ENCODE data around the gene ZNF506.
"Not testable (repeated sequence)": the region's sequence is repeated elsewhere in the genome, so short reads cannot be mapped to it uniquely, and the experiment has no call there.

The ZNF506 gene

DNA sequence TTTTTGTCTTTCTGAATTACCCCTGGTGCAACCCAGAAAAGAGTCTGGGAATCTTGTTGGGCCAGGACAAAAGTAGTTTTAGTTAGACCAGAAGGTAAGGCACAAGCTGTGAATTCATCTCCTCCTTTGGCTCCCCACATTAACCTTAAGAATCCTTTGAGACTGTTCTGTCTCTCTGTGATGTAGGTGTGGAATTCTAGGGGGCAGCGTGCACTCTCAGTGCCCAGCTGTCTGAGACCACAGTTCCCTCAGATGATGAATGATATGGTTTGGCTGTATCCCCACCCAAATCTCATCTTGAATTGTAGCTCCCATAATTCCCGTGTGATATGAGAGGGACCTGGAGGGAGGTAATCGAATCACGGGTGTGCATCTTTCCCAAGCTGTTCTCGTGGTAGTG is 43.9 kb downstream of the ZNF506 start:
- no peak for DNase-seq

DNA sequence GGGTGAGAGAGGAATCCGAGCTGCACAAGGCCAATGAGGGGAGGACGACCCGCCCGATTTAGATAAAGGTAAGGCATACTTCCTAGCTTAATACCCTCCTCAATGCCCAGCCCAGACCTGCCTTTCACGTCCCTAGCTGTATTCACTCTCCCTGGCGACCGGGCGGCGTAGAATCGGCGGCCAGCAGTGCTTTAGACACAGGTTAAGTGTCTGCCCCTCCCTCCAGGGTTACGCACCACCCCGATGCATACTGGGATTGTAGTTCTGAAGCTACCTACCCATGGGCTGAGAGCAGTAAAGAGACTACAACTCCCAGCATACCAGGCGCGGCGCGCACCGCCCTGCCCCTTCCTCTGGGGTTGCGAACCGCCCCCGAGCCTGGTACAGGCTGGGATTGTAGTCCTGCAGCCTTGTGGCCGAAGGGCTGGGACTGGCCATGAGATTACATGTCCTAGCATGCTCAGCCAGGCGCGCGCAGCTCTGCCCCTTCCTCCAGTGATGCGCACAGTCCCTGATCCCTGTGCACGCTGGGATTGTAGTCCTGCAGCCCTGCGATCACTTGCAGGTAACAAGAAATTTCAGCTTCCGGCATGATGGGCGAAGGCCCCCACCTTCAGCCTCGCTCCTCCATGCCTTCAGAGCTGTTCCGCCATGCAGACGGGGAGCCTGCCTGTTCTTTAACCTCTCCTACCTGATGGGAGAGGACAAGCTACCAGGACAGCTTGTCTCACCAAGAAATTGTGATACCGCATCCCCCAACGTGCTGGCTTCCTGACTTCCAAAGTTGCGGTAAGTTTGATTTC is 45.1 kb downstream of the ZNF506 start:
- peak; percentile 67 for DNase-seq

DNA sequence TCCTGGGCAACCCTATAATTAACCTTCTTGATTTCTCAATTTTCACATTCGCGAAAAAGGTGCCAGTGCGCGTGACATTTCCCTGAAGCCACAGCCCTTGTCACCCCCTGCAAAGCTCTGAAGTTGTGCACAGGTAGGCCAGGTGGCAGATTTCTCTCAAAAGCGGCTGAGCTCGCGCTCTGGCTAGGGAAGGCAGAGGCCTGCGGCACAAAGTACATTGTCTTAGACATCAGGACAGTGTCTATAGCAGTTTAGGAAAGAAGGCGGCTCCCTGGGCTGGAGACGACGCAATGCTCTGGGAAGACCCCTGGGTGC is 45.7 kb downstream of the ZNF506 start:
- DNase-seq: no peak

DNA sequence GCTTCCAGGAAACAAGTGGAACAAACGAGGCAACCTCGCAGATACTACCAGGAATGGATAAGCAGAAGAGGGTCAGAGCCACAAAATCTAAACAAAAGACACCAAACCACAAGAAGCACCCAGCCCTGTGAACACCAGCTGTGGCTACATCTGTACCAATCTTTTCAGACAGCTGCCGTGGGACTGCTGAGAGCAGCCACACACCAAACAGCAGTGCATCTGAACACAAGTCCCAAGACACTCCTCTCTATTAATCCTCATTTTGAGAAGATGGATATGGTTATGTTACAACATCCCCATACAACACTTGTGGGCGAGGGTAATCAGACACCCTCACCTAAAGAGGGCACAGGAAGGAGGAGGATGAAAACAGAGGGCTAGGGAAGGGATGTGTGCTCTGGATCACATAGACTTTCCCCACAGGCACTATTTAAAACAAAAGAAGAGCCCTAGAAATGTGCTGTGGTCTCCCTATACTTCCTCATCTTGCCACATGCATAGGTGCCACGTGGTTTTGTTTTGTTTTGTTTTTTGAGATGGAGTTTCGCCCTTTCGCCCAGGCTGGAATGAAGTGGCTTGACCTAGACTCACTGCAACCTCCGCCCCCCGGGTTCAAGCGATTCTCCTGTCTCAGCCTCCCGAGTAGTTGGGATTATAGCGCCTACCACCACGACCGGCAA is 47.1 kb downstream of the ZNF506 start:
- no peak for DNase-seq

DNA sequence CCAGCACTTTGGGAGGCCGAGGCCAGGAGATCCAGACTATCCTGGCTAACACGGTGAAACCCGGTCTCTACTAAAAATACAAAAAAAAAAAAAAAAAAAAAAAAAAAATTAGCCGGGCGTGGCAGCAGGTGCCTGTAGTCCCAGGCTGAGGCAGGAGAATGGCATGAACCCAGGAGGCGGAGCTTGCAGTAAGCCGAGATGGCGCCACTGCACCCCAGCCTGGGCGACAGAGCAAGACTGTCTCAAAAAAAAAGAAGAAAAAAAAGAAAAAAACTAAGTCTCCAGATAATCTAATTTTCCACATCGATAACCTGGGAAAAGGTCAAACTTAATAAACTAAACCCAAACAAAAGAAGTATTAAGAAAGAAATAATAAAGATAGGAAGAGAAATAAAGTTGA is 49.6 kb downstream of the ZNF506 start:
- not testable (repeated sequence) for DNase-seq

DNA sequence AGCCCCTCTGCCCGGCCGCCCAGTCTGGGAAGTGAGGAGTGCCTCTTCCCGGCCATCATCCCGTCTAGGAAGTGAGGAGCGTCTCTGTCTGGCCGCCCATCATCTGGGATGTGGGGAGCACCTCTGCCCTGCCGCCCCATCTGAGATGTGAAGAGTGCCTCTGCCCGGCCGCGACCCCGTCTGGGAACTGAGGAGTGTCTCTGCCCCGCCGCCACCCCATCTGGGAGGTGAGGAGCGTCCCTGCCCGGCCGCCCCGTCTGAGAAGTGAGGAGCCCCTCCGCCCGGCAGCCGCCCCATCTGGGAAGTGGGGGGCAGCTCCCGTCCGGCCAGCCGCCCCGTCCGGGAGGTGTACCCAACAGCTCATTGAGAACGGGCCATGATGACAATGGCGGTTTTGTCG is 51.6 kb downstream of the ZNF506 start:
- DNase-seq: not testable (repeated sequence)

DNA sequence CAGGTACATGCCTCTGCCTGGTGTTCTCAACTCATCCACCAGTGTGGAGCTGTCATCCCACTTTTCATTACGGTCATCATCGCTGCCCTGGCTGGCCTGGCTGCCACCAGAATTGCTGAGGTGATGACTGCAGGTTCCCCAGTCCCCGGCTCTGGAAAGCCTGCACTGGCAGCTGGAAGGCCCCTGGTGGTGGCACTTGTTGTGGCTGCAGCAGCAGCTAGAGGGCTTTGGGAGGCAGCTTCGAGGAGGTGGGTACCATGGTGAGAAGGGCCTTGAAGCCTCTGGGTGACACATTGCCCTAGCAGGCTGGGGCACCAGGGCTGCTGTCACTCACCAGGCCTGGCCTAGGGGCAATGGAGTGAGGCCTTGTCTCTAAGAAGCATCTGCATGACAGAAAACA is 63.4 kb downstream of the ZNF506 start:
- DNase-seq: peak; percentile 42

DNA sequence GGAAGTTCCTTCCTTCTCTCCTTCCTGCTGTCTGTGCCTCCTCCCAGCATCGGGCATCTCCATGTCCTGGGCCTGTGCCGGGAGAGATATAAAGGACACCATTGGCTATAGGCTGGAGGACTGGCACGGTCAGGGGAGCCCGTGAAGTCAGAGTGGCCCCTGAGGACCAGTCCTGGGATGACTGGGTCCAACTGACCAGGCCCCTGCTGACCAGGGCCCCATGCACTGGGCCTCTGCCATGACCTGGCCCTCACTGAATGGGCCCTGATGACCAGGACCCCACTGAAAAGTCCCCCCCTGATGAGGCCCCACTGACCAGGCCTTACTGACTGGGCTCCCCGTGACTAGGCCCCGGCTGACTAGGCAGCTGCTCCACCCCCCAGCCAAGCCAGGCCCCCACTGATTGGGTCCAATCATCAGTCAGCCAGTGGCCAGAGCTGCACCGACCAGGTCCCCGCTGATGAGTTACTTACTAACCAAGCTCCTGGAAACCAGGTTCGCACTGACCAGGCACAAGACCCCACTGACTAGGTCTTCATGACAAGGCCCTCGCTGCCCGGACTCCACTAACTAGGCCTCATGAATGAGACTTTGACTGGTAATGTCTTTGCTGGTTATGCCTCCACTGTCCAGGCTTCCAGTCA is 68.7 kb downstream of the ZNF506 start:
- peak; percentile 17 for DNase-seq

DNA sequence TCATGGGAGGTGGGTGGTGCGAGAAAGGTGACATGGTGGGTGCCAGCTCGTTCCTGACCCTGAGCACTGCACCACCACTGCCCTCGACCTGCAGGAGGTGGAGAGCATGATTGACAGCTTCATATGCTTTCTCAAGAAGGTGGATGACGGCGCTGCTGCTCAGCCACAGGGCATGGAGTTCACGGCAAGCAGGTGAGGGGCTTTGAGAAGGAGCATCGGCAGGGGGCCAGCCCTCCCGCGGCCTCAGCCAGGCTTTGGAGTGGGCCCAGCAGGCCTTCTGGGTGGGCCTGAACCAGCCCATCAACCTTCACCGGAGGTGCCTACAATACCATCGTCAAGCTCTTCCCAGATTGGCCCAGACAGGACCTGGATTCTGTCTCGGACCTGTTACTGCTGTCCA is 69.7 kb downstream of the ZNF506 start:
- peak; percentile 6 for DNase-seq

DNA sequence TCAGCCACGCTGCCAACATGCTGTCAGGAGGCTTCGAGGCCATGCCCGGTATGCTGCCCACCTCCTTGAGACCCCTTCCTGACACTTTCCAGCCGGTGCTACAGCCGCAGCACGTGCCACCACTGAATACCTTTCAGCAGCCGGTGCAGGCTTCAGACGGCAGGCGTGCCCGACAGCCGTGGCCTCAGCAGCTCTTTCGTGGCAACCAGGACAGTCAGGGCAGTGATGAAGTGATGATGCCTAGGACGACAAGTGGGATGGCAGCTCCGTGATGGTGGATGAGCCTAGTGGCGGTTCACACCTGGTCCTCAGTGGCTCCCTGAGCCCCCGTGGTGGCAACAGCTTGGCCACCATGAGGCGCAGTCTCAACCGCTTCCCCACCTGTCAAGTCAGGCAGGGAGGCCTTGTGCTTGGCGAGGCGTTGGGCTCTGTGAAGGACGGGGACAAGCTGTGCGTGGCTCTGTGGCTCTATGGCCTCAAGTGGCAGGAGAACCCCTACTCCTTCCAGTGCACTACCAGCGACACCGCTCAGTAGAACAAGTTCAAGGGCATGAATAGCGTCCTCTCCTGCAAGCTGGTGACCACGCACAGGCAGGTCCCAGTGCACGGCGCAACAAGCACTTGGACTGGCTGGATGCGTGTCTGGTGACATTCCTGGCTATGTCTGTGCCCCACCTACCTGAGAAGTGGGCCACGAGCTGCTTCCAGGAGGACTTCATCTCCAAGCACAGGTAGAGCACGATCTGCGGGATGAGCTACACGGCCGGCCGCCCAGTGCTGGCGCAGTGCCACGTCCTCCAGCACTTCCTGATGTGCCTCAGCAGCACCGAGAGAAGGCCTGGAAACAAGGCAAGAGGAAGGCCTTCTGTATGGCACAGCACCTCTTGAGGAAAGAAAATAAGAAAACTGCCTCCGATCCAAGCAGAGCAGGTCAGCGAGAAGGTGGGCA is 70.4 kb downstream of the ZNF506 start:
- peak; percentile 11 for DNase-seq

DNA sequence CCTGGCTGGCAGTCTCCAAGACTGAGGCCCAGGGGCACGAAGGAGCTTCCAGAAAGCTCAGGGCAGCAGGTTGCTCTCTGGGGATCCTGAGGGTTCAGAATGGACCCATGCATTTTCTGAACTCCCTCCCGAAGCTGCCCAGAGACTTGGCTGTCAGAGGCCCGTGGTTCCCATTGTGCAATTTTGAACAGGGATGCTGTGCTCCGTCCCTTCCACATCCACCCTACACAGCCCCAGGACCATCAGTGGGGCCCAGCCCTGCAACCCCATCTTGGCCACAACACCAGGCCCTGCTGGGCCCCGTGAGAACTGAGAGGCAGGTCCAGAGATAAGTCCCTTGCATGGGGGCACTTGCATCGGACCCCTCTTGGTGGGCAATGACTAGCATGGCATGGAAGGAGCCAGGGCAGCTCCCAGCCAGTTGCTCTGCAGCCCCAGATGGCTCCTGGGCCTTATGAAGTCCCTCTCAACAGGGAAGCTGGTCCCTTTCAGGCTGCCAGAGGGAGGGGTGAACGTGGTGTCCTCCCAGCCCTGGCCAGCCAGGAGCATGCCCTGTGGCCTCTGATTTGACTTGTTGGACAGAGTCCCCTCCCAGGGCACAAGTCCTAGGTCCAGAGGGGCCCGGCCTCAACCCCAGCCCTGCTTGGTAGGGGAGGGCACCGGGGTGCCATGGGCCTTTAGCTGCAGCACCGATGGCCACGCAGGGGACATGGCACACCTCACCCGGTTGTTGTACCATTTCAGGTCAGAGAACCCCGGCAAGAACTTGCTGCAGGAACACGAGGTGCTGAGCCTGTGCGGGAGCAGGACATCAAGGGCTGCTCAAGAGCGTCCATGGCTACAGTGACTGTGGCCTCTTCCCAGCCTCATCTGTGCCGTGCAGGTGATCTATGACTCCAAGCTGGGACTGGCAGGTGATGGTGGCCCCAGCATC is 71.4 kb downstream of the ZNF506 start:
- peak; percentile 4 for DNase-seq

DNA sequence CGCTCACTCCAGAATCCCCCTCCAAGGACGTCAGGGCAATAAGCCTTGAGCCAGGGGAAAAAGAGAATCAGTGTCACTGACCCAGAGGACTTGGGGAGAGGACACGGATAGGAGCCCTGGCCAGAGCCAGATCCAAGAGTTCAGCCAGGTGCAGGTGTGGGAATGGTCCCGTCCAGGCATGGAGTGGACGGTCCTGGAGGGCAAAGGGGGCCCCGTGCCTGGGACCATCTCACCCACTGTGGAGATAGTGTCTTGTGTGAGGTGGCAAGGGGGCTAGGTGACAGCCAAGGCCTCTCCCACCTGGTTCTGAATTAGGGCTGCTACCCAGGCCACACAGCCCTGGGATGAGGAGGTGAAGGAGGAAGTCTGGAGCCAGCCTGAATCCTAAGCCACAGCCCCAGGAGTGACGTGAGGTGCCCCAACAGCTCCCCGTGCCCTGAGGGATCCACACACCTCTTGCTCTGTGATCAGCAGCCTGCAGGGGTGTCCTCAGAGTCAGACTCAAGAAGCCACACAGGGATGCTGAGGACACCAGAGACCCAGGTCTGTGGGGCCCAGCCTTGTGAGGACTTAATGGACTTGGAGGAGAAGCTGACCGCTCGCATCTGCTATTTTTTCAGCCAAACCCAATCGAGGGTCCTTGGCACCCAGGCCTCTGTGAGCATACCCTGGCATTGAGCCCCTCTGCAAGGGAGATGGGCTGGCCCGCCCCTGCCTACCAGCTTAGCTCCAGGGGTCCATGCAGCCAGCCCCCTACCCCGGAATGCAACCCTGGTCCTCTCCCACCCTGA is 72.2 kb downstream of the ZNF506 start:
- DNase-seq: peak; percentile 7

DNA sequence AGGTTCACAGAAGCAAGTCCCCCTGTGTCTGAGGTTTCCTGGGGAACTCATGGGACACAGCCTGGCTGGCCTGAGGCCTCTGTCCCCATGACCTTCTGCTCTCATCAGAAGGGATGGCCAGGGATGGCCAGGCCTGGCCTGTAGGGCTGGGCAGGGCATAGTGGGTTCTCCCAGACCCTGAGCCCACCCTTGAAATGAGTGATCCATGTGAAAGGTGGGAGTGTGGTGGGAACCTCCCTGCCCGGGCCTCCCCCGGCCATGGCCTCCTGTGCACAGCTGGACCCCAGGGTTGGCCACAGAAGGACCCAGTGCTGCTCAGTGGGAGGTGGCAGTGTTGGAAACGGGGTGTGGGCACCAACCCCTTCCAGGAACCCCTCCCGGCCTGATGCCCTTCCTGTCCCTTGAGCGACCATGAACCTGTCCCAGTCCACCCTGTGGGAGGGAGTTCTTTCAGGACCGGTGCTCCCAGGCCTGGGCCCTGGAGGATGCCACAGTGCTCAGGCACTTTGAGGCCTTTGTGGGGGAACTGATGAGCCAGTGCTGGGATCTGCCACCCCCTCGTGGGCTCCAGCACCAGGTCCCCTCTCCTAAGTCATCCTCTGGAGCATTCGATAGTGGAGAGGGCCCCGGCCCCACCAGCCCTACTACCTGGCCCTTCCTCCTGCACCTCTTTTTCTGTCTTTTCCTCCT is 73.2 kb downstream of the ZNF506 start:
- DNase-seq: no peak

DNA sequence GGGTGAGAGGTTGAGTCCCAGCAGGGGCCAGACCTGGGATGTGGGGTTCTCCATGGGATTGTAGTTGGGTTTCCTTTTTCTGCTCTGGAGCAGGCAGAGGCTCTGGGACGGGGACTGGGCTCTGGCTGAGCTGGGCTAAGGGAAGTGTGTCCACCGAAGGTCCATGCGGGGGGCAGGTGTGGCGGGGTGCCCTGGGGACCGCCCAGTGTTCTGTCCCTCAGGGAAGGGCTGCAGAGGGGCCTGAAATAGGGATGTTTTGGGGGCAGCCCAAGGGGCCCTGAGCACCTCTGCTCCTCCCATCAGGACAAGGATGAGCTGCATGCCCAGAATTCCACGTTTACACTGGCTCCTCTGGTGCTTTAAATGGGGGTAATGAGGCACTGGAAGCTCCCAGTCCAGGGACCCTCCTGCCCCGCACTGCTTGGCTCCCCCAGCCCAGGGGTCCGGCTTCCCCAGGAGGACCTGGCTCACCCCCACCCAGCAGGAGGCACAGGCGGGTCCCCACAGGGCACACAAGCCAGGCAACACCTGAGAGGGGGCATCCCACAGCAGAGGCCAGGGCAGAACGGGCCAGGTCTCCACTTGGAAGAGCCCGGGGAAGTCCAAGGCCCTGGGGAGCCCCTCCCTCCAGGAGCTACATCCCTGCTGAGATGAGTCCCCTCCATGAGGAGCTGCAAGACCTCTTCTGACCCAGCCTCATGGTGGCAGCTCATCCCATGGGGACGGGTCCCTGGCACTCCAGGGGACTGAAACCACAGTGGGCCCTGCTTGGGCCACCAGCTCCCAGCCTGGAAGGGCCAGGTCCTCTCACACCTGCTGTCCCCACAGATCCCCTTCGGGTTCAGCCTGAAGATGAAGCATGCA is 74.0 kb downstream of the ZNF506 start:
- DNase-seq: peak; percentile 6

DNA sequence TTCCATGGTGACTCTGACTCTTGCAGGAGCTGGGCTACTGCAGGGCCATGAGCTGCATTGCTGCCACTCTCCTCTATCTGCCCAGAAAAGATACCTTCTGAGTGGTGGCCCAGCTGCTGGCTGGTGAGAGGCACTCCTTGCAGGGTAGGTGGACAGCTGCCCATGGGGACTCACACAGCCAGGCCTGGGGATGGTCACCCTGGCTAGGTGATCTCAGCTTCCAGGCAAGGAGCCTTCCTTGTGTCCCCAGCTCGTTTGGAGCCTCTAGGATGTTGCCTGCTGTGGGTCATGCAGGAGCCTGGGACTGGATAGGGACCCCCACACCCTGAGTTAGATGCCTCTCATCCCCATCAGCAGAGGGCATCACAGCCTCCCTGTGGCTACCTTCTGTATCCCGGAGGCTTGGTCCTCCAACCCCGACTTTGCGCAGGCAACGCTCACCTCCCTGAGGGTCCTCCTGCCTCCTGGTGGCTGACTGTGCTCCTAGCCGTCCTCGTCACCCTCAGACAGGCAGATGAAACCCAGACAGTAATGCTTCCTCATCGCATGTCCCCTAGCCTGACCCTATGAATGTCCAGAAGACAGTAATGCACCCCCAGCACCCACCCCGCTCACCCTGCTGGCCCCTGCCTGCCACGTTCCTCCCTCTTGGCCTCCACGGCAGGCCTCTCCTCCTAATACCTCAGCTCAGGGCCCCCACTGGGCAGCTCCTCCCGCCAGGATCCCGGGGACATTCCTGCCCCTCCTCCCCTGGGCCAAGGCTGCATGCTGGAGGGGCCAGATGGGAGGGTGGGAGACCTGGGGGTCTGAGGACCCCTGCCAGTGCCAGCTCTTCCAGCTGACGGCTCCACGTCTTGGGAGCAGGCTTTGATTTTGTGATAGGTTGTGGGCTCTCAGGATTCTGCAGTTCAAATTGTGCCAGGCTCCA is 75.0 kb downstream of the ZNF506 start:
- DNase-seq: peak; percentile 23

DNA sequence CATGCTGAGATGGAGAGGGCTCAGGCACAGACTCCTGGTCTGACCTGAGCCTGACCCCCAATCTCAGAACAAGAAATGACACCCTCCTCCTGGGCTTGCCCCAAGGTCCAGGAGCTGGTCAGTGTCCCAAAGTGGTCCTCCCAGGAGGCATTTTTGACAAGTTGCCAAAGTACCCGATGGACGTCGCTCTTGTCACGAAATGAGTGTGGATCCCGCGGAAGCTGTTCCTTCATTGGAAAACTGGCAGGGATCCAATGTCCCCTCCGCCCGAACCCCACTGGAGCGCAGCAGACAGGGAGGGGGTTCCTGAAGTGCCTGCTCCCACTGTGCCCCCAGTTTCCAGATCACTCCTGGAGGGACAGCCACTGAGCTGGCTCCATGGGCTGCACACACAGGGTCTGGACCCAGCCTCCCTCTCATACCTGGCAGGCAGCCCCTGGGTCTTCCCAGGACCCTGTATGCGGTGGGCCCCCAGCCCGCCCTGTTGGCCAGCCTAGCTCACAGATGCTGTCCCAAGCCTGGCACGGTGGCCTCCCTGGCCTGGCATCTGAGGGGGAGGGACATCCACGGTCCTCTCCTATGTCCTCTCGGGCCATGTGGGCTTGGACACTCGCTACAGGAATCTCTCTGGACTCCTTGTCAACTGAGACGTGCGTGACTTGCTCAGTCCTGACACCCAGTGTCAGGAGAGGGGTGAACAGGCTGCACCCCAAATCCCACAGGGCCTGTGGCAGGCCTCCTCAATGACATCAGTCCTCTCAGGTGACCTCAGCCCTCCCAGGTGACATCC is 75.9 kb downstream of the ZNF506 start:
- DNase-seq: peak; percentile 33

DNA sequence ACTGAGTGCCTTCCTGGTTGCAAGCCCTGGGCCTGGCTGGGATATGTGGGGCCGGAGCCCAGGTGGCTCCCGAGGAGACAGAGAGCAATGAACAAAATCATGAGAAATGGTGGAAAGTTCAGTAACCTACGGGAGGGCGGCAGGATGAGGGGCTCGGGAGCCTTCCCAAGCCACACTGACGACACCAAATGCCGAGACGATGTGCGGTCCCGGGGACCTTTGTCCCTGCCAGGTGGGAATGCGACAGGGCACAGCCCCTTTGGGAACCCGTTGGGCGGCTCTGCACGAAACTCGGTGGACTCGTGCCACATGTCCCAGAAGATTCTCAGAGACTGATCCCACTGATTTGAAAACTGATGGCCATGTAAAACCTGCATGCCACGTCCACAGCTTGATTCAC is 76.9 kb downstream of the ZNF506 start:
- DNase-seq: peak; percentile 7
